ENCODE data around the gene CCL24.

GRCh38 chr7:75798770-75799169, 14.8 kb downstream of the CCL24 start:
- TF ChIP-seq CTCF (conservative IDR thresholded peaks at IDR 0.05; ENCODE audit: low read depth, low read length), result no peak
- TF ChIP-seq EZH2 (IDR thresholded peaks at IDR 0.05; ENCODE audit: borderline replicate concordance, low read depth, low read length, poor library complexity, severe bottlenecking), result no peak

Measured in A673 (cell line).